DND-41 (cell line): Measurements from ENCODE around the gene AKT3.

Experiments
- CTCF ChIP-seq: IDR thresholded peaks from 2 replicates; pipeline ENCODE4 v1.5.1; 2012; ENCODE audit warnings: borderline replicate concordance, low read length, moderate library complexity, mild to moderate bottlenecking; ENCODE audit not compliant: poor library complexity, severe bottlenecking; ENCODE audit errors: extremely low read depth
- EZH2 ChIP-seq: IDR thresholded peaks from 3 replicates; pipeline ENCODE4 v1.6.1; 2012; ENCODE audit warnings: borderline replicate concordance, low read depth, mild to moderate bottlenecking, moderate library complexity, low read length, inconsistent platforms; ENCODE audit not compliant: severe bottlenecking

GRCh38 chr1:243713470-243714186 is 136.4 kb downstream of the AKT3 start:
- TF ChIP-seq CTCF (no peak), EZH2 (no peak)
